ENCODE data around the gene EOMES.
"Not testable (repeated sequence)": the region's sequence is repeated elsewhere in the genome, so short reads cannot be mapped to it uniquely, and the experiment has no call there.

The EOMES gene

DNA sequence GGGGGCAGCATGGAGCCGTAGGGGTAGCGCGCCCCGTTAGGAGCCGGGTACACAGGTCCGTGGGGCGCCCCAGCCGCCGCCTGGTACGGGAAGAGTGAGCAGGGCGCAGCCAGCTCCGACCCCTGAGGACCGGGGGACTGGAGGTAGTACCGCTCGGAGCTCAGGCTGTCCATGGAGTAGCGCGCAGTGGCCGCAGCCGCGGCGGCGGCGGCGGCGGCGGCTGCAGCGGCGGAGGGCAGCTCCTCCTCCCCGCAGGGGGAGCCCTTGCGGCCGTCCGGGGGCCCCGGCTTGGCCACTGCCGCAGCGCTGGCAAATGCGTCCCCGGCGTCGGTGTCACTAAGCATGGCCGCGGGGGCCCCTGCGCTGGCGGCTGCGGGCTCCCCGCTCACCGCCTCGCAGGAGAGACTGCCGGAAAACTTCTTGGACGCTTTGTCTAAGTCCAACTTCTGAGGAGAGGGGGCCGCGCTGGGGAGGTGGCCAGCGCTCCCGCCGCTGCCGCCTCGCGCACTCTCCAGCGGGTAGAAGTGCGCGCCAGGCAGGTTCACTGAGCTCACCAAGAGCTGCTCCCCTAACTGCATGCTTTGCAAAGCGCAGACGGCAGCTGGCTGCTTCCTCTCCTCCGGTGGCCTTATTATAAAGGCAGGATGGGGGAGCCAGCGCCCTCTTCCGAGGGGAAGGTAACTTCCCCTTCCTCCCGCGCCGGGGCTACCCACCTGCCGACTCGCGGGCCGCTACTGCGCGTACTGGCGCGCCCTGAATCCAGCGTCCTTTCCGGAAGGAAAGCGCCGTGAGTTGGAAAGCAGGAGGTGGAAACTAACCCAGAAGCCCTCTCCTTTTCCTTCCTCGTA is at the start of gene EOMES:
EOMES (minus strand) TSS at position 607 of the 848 bp plus-strand sequence; CDS start at position 578, 29 bp downstream.
- DNase-seq, result peak; percentile 43 to 61

GRCh38 chr3:27770384-27770783 is 48.3 kb upstream of the EOMES start:
- not testable (repeated sequence) for DNase-seq

- DNase-seq, result no peak
These were observed 44.9 kb upstream of the EOMES start for GRCh38 chr3:27767000-27767399.

DNA sequence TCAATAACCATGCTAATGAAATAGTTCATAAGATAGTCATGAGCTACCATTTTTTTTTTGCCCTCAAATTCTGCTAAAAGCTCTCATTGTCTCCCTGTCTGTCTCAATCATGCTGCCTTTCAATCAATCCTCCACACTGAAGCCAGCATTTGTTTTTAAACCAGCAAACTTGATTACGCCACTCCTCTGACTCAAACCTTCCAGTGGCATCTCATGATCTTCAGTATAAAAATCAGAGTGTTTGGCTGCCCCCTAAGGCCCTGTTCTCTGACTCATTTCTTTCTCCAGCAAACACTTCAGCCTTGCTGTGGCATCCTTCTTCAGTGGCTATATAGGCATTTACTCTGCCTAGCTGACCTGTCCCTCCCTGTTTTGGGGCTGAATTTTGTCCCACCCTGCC is 36.0 kb upstream of the EOMES start:
- no peak for DNase-seq

GRCh38 chr3:27756877-27757276 is 34.8 kb upstream of the EOMES start:
- DNase-seq, result peak in 1 of 2 experiments; percentile 32

GRCh38 chr3:27752926-27753325 is 30.8 kb upstream of the EOMES start:
- no peak for DNase-seq

GRCh38 chr3:27749643-27750042 is 27.5 kb upstream of the EOMES start:
- peak in 1 of 2 experiments; percentile 8 for DNase-seq

DNA sequence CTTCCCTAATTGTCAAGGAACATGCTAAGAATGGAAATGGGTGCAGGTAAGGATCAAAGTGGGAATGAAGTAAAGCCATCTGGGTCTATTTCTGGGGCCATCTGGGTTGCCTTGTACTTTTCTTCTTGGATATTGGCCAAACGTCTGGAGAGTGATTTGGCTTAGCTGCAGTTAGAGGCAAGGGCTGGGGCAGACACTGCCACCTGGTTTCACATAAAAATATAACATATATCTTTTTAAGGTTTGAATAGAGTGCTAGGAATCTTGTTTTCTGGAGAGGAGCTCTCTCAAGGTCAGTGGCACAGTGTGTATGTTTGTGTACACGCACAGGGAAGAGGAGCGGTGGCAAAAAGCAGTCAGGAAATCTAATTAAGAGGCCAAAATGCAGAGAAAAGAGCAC is 24.7 kb upstream of the EOMES start:
- peak in 1 of 2 experiments; percentile 68 for DNase-seq

GRCh38 chr3:27740854-27741253 is 18.7 kb upstream of the EOMES start:
- no peak for DNase-seq

DNA sequence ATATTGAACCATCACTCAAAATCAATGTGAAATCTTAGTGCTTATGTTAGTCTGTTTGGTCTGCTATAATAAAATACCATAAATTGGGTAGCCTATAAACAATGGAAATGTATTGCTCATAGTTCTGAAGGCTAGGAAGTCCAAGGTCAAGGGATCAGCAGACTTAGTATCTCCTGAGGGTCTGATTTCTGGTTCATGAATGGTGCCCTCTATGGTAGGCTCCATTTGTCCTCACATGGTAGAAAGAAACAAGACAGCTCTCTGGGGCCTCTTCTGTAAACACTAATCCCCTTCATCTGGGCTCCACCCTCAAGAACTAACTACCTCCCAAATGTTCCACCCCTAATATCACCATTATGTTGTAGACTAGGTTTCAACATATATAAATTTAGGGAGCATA is 15.0 kb upstream of the EOMES start:
- no peak for DNase-seq

- no peak for DNase-seq
These were observed 8.9 kb upstream of the EOMES start for GRCh38 chr3:27730774-27731659.

DNA sequence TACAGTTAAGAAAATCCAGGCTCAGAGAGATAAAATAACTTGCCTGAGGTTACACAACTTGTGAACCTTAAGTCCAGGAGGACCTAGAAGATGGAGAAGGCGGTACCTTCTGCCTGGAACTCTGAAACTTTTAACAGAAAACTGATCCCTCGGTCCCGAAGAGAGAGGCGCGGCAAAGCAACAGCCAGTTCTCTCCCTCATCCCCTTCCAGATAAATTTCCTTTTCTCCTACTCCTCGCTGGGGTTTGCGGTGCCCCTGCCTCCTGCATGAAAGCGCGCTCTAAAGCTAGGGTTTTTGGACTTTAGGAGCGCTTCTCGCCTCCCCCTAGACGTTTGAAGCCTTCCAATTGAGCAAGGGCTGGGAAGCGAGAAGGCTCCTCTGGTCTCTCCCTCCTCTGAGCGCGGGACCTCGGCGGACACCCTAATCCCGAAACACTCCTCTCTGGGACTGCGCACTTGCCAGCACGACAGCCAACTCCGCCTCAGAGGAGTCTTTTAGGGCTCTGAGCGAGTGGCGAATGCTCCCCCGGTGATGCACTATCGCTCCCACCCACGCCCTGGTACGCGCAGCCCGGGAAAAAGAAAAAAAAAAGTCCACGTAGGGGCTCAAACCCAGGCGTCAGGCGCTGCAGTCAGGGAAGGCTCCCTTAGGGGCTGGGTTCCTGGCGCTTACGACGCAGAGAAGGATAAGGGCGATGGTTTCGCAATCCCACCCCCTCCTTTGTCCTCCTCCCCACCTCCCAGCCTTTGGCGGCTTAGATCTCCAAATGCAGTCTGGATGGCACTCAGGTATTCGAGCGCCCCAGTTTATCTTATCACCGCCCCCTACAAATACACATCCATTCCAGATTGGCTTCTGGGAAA is 7.9 kb upstream of the EOMES start:
- DNase-seq, result no peak

- DNase-seq, result no peak
These were observed 7.2 kb upstream of the EOMES start for GRCh38 chr3:27729325-27729724.

- no peak for DNase-seq
These were observed 6.3 kb upstream of the EOMES start for GRCh38 chr3:27728195-27729087.

DNA sequence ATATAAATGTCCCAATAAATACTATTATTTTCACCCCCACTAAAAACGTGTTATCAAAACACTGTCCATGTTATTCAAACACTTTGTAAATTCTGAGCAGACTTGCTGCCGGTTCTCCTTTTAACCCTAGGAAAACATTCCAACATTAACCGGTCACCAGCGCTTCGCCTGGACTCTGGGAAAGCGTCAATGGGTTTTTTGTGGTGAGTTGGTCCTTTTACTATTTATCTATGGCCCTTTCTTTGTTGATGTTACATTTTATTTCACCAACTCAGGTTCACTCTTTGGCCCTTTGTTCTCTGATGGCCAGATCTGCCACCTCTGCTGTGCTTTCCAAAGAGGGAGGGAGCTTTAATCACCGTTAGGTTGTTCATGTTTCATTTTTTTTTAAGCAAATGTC is 4.1 kb upstream of the EOMES start:
- DNase-seq, result no peak

DNA sequence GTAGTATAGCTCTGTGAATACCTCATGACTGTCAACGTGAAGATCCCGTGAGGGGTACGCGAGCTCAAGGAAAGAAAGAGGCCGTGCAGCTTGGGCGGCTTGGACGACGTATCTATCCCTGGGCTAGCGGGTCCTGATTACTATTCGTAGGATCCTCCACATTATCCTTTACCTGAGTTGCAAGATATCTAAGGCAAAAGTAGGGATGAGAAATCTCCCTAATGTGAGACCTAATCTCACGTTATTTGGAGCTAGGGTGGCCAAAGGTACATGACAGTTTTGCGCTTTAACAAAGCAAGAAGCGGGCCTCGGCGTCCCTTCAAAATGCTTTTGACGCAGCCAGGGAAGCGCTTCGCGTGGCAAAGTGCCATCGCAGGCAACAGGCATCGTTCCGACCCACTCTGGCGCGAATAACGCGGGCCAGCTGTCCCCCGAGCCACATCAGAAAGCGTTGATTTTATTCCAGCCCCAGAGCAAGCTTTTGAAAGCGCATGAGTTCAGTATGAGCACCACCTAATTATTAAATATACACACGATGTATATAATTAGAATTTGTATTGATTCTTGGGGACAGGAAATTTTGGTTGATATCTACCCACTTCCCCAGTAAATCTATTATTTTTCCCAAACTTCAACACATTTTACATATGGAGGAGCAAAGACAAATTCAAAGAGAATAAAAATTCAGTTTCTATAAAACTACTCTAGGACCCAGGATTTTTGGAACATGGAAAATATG is 2.5 kb upstream of the EOMES start:
- DNase-seq, result peak in 1 of 2 experiments; percentile 74

GRCh38 chr3:27723815-27724458 is 1.8 kb upstream of the EOMES start:
- no peak for DNase-seq

- DNase-seq, result no peak
These were observed 1.3 kb upstream of the EOMES start for GRCh38 chr3:27723456-27723814.

DNA sequence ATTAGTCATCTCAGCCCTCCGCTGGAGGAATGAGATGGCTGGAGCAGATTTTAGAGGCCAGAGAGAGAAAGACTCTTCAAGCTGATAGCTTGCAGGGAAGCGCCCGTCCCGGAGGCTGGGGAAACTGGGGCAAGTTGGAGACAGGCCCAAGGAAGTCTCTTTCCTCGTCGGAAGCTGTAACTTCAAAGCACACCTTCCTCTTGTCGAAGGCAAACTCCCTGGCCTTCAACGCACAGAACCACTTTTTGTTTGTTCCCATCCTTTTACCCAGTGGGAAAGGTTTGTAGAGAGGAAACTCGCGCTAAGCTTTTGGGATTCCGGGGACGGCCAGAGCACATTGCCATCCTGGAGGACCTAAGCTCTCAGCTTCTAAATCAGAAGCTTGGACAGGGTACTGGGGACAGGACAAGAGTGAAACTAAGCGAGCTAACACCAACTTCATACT is 900 bp upstream of the EOMES start:
- DNase-seq, result no peak

Data from NCI-H446 (cell line).